BLaER1 (cell line): ENCODE data around the gene TMUB2.
A peak's percentile ranks its signal among the peaks of the same experiment; 100 is the strongest.

Experiments
- H3K27ac ChIP-seq: shearing (Covaris generic); formaldehyde crosslinking; 2 replicates; pipeline ENCODE4 v1.8.1; 2022
- H3K27me3 ChIP-seq: shearing (Covaris generic); formaldehyde crosslinking; 2 replicates; pipeline ENCODE4 v1.8.1; 2022
- H3K36me3 ChIP-seq: shearing (Covaris generic); formaldehyde crosslinking; 2 replicates; pipeline ENCODE4 v1.8.1; 2022
- H3K4me1 ChIP-seq: shearing (Covaris generic); formaldehyde crosslinking; 2 replicates; pipeline ENCODE4 v1.8.1; 2022
- H3K4me2 ChIP-seq: shearing (Covaris generic); formaldehyde crosslinking; 2 replicates; pipeline ENCODE4 v1.8.1; 2022
- H3K4me3 ChIP-seq: shearing (Covaris generic); formaldehyde crosslinking; 2 replicates; pipeline ENCODE4 v1.8.1; 2022
- H3K9ac ChIP-seq: shearing (Covaris generic); formaldehyde crosslinking; 2 replicates; pipeline ENCODE4 v1.8.1; 2022
- H3K9me3 ChIP-seq: shearing (Covaris generic); formaldehyde crosslinking; 2 replicates; pipeline ENCODE4 v1.8.1; 2022
- H4K20me1 ChIP-seq: shearing (Covaris generic); formaldehyde crosslinking; 2 replicates; pipeline ENCODE4 v1.8.1; 2022
- Cebpa-rat ChIP-seq: shearing (Covaris generic); IDR thresholded peaks from 2 replicates; pipeline ENCODE4 v1.8.1; 2022

Gene TMUB2

DNA sequence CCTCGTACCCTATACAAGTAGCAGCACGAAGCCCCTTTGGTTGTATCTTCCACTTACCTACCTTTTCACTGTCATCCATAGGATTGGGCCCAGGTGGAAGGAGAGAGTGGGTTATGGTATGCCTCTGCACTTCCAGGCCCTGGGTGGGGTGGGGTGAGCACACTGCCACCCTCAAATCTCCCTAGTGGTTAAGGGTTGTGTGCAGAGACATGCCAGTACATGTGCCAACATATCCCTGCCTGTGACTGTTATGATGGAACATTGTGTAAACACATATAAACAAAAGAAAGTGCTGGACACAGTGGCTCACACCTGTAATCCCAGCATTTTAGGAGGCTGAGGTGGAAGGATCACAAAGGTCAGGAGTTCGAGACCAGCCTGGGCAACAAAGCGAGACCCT is 33.9 kb upstream of the TMUB2 start:
- Histone ChIP-seq H3K9ac (no peak overlapping the region), H3K9me3 (no peaks in the 10 kb centered on the region), H3K27me3 (no peaks in the 10 kb centered on the region), H3K36me3 (peaks cover 97% of the 10 kb centered on the region), H3K4me3 (no peak overlapping the region), H3K27ac (no peak overlapping the region), H4K20me1 (peaks cover 9% of the 10 kb centered on the region; the same call in 1 of the 2 replicates), H3K4me2 (no peak overlapping the region), H3K4me1 (peaks cover 37% of the 10 kb centered on the region)
- no peak for TF ChIP-seq Cebpa-rat

DNA sequence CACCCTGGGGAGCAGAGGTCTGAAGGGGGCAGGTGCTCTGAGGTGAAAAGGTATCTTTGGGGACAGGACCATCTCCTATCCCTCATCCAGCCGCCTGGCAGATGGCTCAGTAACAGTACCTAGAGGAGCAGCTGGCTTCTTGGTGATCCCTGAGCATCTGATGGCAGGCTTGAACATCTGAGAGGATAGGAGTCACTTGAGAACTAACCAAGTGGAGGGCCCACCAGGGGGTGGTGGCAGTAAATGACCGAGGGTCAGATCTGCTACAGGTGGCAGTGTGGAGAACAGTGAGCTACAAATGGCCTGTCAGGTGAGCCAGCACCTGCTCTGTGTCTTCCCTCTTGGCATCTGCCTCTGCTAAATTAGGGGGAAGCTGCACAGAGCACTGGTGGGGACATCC is 31.3 kb upstream of the TMUB2 start:
- peaks cover 9% of the 10 kb centered on the region; the same call in 1 of the 2 replicates for H4K20me1 ChIP-seq
- H3K9me3 ChIP-seq = no peaks in the 10 kb centered on the region
- no peak overlapping the region for H3K4me3 ChIP-seq
- H3K4me2 ChIP-seq = no peak overlapping the region
- no peak for TF ChIP-seq Cebpa-rat
- H3K36me3 ChIP-seq = peaks cover 78% of the 10 kb centered on the region
- H3K9ac ChIP-seq = no peak overlapping the region
- H3K4me1 ChIP-seq = peaks cover 43% of the 10 kb centered on the region
- no peaks in the 10 kb centered on the region for H3K27me3 ChIP-seq
- no peak overlapping the region for H3K27ac ChIP-seq

DNA sequence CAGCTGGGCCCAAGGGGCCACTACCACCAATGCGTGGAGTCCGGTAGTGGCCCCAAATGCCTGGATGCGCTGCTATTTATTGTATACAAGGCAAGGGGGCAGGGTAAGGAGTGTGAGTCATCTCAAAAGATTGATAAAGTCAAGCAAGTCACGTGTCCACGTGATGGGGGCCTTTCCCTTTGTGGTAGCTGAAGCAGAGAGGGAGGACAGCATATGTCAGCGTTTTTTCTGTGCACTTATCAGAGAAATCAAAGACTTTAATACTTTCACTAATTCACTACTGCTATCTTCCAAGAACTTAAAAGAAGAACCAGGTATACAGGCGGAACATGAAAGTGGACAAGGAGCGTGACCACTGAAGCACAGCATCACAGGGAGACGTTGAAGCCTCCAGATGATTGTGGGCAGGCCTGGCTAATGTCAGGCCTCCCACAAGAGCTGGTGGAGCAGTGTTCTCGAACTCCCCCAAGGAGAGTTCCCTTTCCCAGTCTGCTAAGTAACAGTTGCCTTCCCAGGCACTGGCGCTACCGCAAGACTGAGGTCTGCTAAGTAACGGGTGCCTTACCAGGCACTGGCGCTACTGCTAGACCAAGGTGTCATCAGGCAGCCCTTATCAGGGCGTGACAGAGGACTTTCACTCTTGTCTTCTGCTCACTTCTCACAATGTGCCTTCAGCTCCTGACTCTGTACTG is 27.1 kb upstream of the TMUB2 start:
- H3K9me3 ChIP-seq = no peaks in the 10 kb centered on the region
- H3K27me3 ChIP-seq = no peaks in the 10 kb centered on the region
- H3K4me2 ChIP-seq = peak overlapping the region; percentile 75
- no peaks in the 10 kb centered on the region for H4K20me1 ChIP-seq
- peak overlapping the region; percentile 18; the same call in 1 of the 2 replicates for H3K9ac ChIP-seq
- no peak for TF ChIP-seq Cebpa-rat
- H3K36me3 ChIP-seq = peaks cover 70% of the 10 kb centered on the region
- peaks cover 48% of the 10 kb centered on the region for H3K4me1 ChIP-seq
- H3K4me3 ChIP-seq = no peak overlapping the region
- peak overlapping the region; percentile 68 for H3K27ac ChIP-seq

DNA sequence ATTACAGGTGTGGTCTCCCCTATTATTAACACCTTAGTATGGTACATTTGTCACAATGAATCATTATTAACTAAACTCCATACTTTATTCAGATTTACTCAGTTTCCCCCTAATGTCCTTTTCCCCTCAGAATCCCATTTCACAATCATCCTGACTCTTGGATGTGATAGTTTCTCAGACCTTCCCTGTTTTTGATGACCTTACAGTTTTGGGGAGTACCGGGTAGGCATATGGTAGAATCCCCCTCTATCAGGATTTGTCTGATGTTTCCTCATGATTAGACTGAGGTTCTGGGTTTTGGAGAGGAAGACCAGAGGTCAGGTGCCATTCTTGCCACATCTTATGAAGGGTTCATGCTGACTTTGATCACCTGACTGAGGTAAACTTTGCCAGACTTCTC is 22.3 kb upstream of the TMUB2 start:
- Histone ChIP-seq H3K9ac (no peak overlapping the region), H3K36me3 (peaks cover 39% of the 10 kb centered on the region), H3K4me1 (peaks cover 45% of the 10 kb centered on the region), H3K27ac (no peak overlapping the region), H3K4me2 (no peak overlapping the region), H3K9me3 (no peaks in the 10 kb centered on the region), H3K4me3 (no peak overlapping the region), H4K20me1 (no peaks in the 10 kb centered on the region), H3K27me3 (no peaks in the 10 kb centered on the region)
- TF ChIP-seq Cebpa-rat = no peak

DNA sequence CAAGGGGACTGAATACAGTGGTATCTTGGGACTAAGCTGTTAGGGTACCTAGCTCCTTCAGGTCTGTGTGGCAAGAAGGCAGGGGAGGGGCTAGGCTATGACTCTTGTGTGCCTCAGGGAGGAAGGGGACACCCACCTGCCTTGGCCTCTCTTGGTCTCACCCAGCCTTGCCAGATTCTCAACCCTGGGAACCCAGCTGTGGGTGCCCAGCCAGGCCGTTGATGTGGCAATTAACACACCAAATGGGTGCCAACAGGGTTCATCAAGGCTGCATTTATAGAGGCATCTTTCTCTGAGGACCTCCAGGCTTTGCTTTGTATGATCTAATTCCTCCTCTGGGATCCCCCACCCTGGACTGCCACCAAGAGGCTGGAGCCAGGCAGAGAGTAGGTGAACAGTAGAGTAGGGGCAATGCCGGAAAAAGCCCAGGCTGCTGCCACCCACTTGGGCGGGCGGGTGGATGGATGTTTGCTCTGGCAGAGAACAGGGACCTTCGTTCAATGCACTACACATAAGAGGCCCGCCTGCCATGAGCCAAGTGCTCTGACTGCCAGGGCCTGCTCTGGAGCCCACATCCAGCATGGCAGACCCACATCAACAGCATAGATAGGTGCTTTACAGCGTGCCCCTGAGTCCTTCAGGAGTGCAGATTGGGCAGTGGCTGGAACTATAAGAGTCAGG is 19.5 kb upstream of the TMUB2 start:
- Histone ChIP-seq H3K4me3 (no peak overlapping the region), H3K9ac (0 out of 2 replicates have a peak overlapping the region, but pooled peaks have one; percentile 17), H3K36me3 (peaks cover 27% of the 10 kb centered on the region), H3K27ac (0 out of 2 replicates have a peak overlapping the region, but pooled peaks have one; percentile 18), H3K4me2 (no peak overlapping the region), H4K20me1 (no peaks in the 10 kb centered on the region), H3K4me1 (peaks cover 50% of the 10 kb centered on the region), H3K9me3 (no peaks in the 10 kb centered on the region), H3K27me3 (no peaks in the 10 kb centered on the region)
- TF ChIP-seq Cebpa-rat = no peak

DNA sequence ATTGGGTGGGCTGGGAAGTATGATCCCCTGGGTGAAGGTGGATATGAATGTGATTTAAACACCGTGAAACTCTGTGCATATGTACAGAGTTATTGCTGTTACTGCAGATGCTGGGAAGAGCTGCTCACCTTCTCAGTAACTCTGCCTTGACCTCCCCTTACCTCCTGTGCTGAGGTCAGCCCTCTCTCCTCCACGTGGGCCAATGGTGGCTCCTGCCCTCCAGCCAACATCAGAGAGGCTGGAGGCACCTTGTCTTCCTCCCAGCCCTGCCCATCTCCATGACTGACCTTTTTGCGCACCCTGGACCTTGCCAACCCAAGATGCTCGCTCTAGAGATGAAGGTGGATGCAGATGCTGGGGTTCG is 16.7 kb upstream of the TMUB2 start:
- peak overlapping the region; percentile 81 for H3K27ac ChIP-seq
- H3K4me2 ChIP-seq = peak overlapping the region; percentile 82
- H3K4me1 ChIP-seq = peaks cover 50% of the 10 kb centered on the region

DNA sequence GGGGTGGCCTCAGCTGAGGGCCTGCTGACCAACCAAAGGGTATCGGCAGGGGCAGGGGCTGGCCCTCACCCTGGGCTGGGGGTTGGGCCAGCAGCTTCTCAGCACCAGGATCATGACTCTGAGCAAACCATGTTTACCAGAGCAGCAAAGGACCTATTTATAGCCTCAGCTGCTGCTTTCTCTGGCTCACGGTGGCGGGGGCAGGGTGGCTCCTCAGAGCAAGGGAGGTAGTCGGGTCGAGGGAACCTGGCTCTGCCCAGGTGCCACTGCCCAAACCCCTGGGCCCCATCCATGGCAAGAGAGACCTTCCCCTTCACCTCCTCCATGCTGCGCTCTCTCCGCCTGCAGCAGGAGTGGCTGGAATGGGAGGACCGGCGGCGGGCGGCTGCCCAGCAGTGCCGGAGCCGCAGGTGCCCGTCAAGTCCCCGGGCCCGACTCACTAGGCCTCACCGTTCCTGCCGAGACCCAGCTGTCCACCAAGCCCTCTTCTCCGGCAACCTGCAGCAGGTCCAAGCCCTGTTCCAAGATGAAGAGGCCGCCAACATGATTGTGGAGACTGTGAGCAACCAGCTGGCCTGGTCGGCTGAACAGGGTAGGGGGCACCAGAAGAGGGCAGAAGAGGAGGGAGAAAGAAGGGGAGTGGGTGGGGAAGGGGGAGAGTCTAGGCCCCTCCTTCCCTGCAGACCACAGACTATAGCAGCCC is 16.1 kb upstream of the TMUB2 start, which contains the start of gene ASB16:
TSS of gene ASB16 (plus strand) at position 206 of the 703 bp plus-strand sequence. CDS start at position 292, 86 bp downstream.
- H3K9ac ChIP-seq = peak within 1 kb of the TSS; percentile 70
- no peak for TF ChIP-seq Cebpa-rat

More for the DNA sequence above, 16.7 kb upstream of the TMUB2 start:
- TF ChIP-seq Cebpa-rat = no peak
- Histone ChIP-seq H3K4me3 (peak overlapping the region; percentile 15; the same call in 1 of the 2 replicates), H3K9ac (peak overlapping the region; percentile 70), H3K27me3 (no peaks in the 10 kb centered on the region), H3K36me3 (peaks cover 28% of the 10 kb centered on the region), H3K9me3 (no peaks in the 10 kb centered on the region), H4K20me1 (no peaks in the 10 kb centered on the region)

DNA sequence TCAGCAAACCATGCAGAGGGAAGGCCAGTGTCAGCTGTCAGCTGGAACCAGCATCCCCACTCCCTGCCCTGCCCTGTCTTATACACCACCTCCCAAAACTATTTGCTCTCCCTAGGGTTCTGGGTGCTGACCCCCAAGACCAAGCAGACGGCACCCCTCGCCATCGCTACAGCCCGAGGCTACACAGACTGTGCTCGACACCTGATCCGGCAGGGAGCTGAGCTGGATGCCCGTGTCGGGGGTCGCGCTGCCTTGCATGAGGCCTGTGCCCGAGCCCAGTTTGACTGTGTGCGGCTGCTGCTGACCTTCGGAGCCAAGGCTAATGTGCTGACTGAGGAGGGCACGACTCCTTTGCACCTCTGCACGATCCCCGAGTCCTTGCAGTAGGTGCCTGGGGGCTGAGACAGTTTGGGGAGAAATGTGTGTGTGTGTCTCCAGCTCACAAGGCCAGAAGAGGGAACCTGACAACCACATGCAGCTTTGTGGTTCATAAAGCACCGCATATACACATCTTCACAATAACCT is 14.8 kb upstream of the TMUB2 start:
- H3K4me3 ChIP-seq = no peak overlapping the region
- H3K27ac ChIP-seq = no peak overlapping the region
- TF ChIP-seq Cebpa-rat = no peak
- H3K27me3 ChIP-seq = no peaks in the 10 kb centered on the region
- H3K9ac ChIP-seq = 0 out of 2 replicates have a peak overlapping the region, but pooled peaks have one; percentile 5
- H3K4me2 ChIP-seq = no peak overlapping the region
- H3K9me3 ChIP-seq = no peaks in the 10 kb centered on the region
- peaks cover 43% of the 10 kb centered on the region for H3K36me3 ChIP-seq
- H4K20me1 ChIP-seq = peaks cover 4% of the 10 kb centered on the region; the same call in 1 of the 2 replicates
- H3K4me1 ChIP-seq = peaks cover 50% of the 10 kb centered on the region

More for the DNA sequence above, 16.1 kb upstream of the TMUB2 start, which contains the start of gene ASB16:
- Histone ChIP-seq H3K4me3 (peak within 1 kb of the TSS; percentile 15; the same call in 1 of the 2 replicates), H3K27ac (peak within 1 kb of the TSS; percentile 81), H3K9me3 (no peaks in the 10 kb centered on the region), H3K4me1 (peaks cover 50% of the 10 kb centered on the region), H3K4me2 (peak within 1 kb of the TSS; percentile 82), H3K36me3 (peaks cover 33% of the 10 kb centered on the region), H3K27me3 (no peaks in the 10 kb centered on the region), H4K20me1 (no peaks in the 10 kb centered on the region)

DNA sequence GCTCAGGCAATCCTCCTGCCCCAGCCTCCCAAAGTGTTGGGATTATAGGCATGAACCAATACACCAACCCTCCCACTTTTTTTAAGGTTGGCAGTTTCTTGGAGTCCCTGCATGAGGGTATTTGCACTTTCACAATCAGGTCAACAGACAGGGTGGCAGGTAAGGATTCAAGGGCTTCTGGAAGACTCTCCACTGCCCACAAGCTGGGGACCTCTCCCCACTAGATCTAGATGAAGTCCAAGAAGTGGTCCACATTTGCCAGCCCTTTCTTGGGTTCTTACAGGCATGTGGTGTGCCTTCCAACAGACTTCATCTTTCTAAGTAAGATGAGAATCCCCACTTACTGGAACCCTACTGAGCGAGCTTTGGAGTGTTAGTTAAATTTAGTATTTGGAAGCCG is 12.3 kb upstream of the TMUB2 start:
- Histone ChIP-seq H3K4me3 (no peak overlapping the region), H4K20me1 (peaks cover 10% of the 10 kb centered on the region; the same call in 1 of the 2 replicates), H3K9me3 (no peaks in the 10 kb centered on the region), H3K36me3 (peaks cover 64% of the 10 kb centered on the region), H3K27ac (no peak overlapping the region), H3K27me3 (no peaks in the 10 kb centered on the region), H3K4me2 (no peak overlapping the region), H3K4me1 (peaks cover 30% of the 10 kb centered on the region), H3K9ac (no peak overlapping the region)
- no peak for TF ChIP-seq Cebpa-rat
